AG09309 (cell line): ENCODE measurements around the gene UBE2N.
"Not testable (repeated sequence)": the region's sequence is repeated elsewhere in the genome, so short reads cannot be mapped to it uniquely, and the experiment has no call there.

Experiments used
- DNase-seq: peaks from one replicate; pipeline ENCODE4 v3.0.0-alpha.2; 2010; ENCODE audit warnings: low read depth
- H3K4me3 ChIP-seq: 2 replicates; pipeline ENCODE4 v1.5.1; 2011; ENCODE audit warnings: mild to moderate bottlenecking, low read depth, low read length, moderate library complexity; ENCODE audit not compliant: control insufficient read depth
- CTCF ChIP-seq: IDR thresholded peaks from 2 replicates; pipeline ENCODE4 v1.5.1; 2011; ENCODE audit warnings: mild to moderate bottlenecking, low read depth, low read length, inconsistent platforms; ENCODE audit not compliant: insufficient read depth, control insufficient read depth; ENCODE audit errors: missing control alignments

The UBE2N gene

DNA sequence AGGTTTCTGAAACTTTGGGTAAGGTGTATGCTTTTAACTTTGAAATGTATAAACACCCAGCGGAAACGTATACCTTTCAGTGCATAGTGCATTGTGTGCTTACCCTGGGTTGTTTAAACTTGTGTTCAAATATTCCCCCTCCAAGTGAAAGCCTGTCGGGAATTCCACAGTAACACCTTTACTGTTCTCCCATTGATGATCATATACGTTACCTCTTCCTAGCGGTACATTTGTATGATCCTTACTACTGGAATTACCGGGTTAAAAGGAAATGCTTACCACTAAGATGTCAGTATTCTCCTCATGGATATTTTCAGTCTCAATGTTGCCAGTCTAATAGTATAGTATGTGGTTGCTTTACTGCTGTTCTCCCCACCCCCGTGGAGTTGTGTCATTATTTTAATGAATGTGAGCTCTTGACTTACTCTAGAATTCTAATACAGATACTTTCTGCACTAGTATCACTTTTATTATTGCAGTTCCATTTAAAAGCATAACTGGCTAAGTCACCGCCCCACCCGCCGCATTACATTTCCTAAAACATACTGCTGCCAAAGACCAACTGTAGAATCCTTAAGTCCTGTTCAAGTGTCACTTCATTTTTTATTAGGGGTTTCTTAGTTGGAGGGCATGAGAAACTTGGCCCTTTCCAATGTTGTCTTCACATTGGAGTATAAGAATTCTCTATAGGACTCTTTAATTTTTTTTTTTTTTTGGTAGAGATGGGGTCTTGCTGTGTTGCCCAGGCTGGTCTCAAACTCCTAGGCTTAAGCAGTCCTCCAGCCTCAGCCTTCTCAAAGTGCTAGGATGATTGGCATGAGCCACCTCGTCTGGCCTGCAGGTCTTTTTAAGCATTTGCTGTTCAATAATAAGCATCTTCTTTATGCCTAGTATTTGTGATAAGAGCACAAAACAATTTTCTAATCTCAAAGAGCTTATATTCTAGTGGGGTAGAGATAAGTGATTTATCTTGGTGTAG lies 39.1 kb downstream of the UBE2N start:
- TF ChIP-seq CTCF = no peak

GRCh38 chr12:93399183-93399863 lies 42.4 kb downstream of the UBE2N start:
- DNase-seq, H3K4me3 ChIP-seq: not testable (repeated sequence)

More for the DNA sequence above, 39.1 kb downstream of the UBE2N start:
- H3K4me3 ChIP-seq = no peak overlapping the region
- no peak for DNase-seq

GRCh38 chr12:93397412-93397811 lies 44.3 kb downstream of the UBE2N start:
- TF ChIP-seq CTCF = no peak
- no peak for DNase-seq
- no peak overlapping the region for H3K4me3 ChIP-seq

- no peak overlapping the region for H3K4me3 ChIP-seq
- DNase-seq = no peak
- no peak for TF ChIP-seq CTCF
Observed at GRCh38 chr12:93393425-93393824, 48.3 kb downstream of the UBE2N start.

DNA sequence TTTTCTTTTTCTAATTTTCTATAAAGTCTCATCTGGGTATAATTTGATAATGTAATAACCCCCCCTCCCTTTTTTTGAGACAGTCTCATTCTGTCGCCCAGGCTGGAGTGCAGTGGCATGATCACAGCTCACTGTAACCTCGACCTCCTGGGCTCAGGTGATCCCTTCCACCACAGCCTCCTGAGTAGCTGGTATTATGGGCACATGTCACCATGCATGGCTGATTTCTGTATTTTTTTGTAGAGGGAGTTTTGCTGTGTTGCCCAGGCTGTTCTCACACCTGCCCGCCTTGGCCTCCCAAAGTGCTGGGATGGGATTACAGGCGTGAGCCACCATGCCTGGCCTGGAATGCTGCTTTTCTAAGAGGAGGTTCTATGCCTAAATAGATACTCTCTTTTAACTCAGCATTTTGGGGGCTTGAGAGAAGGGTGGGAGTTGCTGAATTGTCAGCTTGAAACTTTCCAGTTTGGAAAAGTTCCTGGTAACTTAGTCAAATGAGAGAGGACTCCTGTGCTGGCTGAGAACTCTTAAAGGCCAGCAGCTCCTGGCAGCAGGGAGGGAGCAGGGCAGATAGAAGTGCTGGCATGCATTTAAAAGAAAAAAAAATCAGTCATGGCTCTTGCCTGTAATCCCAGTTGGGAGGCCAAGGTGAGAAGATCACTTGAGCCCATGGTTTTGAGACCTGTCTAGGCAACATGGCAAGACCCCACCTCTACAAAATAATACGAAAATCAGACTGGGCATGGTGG lies 51.0 kb downstream of the UBE2N start:
- no peak for TF ChIP-seq CTCF
- DNase-seq = no peak
- no peak overlapping the region for H3K4me3 ChIP-seq

GRCh38 chr12:93390031-93390430 lies 51.7 kb downstream of the UBE2N start:
- TF ChIP-seq CTCF = no peak
- no peak overlapping the region for H3K4me3 ChIP-seq
- no peak for DNase-seq

GRCh38 chr12:93387780-93388179 lies 54.0 kb downstream of the UBE2N start:
- no peak for TF ChIP-seq CTCF
- DNase-seq = no peak
- H3K4me3 ChIP-seq = no peak overlapping the region

DNA sequence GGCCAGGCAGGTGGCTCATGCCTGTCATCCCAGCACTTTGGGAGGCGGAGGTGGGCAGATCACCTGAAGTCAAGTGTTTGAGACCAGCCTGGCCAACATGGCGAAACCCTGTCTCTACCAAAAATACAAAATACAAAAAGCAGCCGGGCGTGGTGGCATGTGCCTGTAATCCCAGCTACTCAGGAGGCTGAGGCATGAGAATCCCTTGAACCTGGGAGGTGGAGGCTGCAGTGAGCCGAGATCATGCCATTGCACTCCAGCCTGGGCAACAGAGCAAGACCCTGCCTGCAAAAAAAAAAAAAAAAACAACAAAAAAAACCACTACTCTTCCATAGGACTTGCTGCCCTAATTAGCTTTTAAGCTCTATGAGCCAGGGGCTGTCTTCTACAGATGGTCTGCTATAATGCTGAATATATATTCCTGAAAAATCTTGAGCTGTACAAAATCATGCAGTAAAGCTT lies 59.7 kb downstream of the UBE2N start:
- not testable (repeated sequence) for H3K4me3 ChIP-seq, DNase-seq
